HG02588 (cell line): ENCODE data around the gene SALL3.

Experiments used
- ATAC-seq: cut with Tn5 transposase; IDR thresholded peaks from one replicate; pipeline ENCODE4 v1.9.1; 2021; ENCODE audit warnings: mild to moderate bottlenecking, moderate library complexity; ENCODE audit not compliant: unreplicated experiment

Gene SALL3

DNA sequence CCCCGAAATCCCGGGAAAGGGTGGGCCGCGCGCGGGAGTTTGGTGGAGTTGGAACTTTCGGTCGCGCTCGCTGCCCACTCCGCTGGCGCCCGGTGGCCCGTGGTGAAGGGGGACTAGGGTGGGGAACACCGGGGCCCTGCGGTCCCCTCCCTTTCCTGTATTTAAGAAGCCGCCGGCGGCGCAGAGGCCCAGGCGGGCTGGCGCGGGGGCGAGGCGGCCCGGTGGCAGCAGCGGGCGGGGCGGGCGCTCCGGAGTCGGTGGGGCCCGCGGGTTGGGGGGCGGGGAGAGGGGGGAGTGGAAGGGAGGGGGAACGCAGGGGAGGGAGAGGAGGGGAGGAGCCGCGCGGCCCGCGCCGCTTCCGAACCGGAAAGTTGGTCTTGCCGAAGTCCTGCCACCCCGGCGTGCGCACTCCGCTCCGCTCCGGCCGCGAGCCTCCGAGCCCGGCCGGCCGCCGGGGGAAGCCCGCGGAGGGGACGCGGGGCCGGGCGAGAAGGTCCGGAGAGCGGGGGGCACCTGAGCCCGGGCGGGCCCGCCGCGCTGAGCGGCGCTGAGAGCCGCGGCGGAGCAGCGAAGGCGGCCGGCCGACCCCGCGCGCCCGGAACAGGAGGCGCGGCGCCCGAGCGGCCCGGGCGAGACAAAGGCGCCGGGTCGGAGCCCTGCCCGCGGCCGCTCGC lies 425 bp upstream of the SALL3 start:
- ATAC-seq: no peak

DNA sequence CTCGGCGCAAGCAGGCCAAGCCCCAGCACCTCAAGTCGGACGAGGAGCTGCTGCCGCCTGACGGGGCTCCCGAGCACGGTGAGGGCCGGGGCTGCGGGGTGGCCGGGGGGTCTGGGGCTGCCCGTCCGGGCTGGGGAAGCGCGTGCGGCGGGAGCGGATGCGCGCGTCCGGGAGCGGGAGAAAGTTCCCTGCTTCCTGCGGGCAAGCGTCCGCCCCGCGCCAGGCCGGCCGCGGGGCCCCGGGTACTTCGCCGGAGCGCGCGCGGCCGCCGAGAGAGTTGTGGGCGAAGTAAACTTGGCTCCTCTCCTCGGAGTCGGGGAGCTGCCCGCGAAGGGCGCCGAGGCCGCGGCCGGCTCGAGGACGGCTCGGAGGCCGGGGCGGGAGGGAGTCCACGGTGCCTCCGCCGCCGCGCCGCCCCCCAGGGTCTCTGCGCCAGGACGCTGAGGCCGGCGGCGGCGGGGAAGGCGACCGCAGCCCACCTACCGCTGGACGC lies 707 bp downstream of the SALL3 start:
- no peak for ATAC-seq

GRCh38 chr18:78980777-78981380 lies 1.3 kb downstream of the SALL3 start:
- no peak for ATAC-seq

- ATAC-seq: no peak
These were observed 1.8 kb downstream of the SALL3 start for GRCh38 chr18:78981394-78981831.

GRCh38 chr18:78981989-78982620 lies 2.5 kb downstream of the SALL3 start:
- ATAC-seq: no peak

DNA sequence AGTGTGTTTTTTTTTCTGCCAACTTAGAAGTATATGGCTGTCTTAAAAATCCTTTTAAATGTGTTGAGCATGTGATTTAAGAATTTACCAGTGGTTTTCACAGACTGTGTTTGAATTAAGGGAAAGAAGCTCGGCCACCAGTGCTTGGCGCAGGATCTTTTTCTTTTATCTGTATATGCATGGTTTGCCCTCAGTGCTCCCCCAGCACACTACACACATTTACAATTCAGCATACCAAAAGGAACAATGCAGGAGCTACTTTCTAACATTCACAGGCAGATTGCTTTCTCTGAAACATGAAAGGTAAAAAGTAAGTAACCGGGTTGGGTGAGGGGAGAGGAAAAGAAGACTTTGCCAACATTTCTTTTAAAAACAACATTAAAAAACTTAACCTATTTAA lies 3.9 kb downstream of the SALL3 start:
- ATAC-seq: no peak

- no peak for ATAC-seq
These were observed 5.5 kb downstream of the SALL3 start for GRCh38 chr18:78984941-78985784.

GRCh38 chr18:78986018-78986481 lies 6.4 kb downstream of the SALL3 start:
- no peak for ATAC-seq

- ATAC-seq: no peak
These were observed 11.8 kb downstream of the SALL3 start for GRCh38 chr18:78991446-78991845.

- no peak for ATAC-seq
These were observed 12.7 kb downstream of the SALL3 start for GRCh38 chr18:78992041-78993011.

DNA sequence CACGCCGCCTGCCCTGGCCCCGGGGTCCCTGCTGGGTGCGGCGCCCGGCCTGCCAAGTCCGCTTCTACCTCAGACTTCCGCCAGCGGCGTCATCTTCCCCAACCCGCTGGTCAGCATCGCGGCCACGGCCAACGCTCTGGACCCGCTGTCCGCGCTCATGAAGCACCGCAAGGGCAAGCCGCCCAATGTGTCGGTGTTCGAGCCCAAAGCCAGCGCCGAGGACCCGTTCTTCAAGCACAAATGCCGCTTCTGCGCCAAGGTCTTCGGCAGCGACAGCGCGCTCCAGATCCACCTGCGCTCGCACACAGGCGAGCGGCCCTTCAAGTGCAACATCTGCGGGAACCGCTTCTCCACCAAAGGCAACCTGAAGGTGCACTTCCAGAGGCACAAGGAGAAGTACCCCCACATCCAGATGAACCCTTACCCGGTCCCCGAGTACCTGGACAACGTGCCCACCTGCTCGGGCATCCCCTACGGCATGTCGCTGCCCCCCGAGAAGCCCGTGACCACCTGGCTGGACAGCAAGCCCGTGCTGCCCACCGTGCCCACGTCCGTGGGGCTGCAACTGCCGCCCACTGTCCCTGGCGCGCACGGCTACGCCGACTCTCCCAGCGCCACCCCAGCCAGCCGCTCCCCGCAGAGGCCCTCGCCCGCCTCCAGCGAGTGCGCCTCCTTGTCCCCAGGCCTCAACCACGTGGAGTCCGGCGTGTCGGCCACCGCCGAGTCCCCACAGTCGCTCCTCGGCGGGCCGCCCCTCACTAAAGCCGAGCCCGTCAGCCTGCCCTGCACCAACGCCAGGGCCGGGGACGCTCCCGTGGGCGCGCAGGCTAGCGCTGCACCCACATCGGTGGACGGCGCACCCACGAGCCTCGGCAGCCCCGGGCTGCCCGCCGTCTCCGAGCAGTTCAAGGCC lies 13.7 kb downstream of the SALL3 start:
- ATAC-seq: no peak

DNA sequence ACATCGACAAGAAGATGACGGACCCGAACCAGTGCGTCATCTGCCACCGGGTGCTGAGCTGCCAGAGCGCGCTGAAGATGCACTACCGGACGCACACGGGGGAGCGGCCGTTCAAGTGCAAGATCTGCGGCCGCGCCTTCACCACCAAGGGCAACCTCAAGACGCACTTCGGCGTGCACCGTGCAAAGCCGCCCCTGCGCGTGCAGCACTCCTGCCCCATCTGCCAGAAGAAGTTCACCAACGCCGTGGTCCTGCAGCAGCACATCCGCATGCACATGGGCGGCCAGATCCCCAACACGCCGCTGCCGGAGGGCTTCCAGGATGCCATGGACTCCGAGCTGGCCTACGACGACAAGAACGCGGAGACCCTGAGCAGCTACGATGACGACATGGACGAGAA lies 14.4 kb downstream of the SALL3 start:
- ATAC-seq: no peak

- ATAC-seq: no peak
These were observed 14.9 kb downstream of the SALL3 start for GRCh38 chr18:78994531-78994930.

DNA sequence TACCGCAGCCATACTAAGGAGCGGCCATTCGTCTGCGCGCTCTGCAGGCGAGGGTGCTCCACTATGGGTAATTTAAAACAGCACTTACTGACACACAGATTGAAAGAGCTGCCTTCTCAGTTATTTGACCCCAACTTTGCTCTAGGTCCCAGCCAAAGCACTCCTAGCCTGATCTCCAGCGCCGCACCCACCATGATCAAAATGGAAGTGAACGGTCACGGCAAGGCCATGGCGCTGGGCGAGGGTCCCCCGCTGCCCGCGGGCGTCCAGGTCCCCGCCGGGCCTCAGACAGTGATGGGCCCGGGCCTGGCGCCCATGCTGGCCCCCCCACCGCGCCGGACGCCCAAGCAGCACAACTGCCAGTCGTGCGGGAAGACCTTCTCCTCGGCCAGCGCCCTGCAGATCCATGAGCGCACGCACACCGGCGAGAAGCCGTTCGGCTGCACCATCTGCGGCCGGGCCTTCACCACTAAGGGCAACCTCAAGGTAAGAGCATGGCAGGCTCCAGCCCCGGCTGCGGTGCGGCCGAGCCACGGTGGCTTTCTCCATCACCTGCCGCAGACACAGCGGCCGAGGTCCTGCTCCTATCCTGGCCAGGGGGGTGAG lies 15.5 kb downstream of the SALL3 start:
- no peak for ATAC-seq

DNA sequence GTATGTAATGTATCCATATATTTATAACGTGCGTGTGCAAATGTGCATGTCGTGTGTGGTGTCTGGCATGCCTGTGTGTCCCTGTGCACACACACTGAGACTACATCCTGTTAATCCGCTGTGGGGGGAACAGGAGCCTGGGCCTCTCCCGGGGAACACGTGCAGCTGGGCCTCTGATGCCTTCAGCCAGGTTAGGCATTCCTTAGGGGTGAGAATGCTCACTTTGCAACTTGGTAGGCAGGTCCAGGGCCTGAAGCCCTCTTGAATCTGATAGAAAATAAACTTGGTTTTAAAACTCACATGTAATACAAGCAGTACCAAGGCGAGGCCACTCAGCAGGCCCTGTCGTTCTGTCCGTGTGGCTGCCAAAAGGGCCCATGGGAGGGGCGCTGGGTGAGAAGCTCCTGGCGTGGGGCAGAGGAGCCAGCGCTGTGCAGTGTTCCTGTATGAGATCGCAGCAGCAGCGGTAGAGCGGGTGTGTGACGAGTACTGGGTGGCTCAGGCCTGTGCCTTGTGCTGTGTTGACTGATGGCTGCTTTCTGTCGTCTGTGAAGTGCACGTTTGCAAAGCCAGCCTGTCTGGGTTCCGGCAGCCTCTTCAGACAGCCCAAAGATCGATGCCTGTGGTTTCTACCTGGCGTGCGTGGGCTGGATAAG lies 16.2 kb downstream of the SALL3 start:
- ATAC-seq: no peak

DNA sequence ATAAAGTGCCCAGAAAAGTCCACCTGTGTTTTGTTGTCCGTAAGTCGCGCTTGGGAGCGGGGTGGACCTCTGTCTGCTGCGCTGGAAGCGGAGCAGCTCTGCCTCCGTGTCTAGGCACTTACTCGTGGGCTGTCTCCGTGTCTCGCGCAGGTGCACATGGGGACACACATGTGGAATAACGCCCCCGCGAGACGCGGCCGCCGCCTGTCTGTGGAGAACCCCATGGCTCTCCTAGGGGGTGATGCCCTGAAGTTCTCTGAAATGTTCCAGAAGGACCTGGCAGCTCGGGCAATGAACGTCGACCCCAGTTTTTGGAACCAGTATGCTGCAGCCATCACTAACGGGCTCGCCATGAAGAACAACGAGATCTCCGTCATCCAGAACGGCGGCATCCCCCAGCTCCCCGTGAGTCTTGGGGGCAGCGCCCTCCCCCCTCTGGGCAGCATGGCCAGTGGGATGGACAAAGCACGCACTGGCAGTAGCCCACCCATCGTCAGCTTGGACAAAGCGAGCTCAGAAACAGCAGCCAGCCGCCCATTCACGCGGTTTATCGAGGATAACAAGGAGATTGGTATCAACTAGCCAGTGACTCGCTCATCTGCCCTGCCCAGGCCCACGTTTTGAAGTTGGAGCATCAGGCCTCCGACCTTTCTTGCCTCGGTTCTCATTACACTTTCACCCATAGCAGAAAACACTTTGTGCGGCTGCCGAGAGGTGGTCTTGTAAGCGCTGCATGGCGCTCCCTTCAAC lies 17.3 kb downstream of the SALL3 start:
- no peak for ATAC-seq

- no peak for ATAC-seq
These were observed 18.9 kb downstream of the SALL3 start for GRCh38 chr18:78998371-78999071.
